Smooth muscle cell (in vitro differentiated cells): ENCODE results near the gene FAAP20. TPM values are rescaled to one million over a fixed set of nuclear protein-coding genes. Genes with fewer than 3 reads are reported as not detected.

ENCODE experiments used
- DNase-seq: peaks from one replicate; lab custom pipeline; 2025; ENCODE audit not compliant: unreplicated experiment; lab: John Stamatoyannopoulos, UW
- H2AFZ ChIP-seq: fragments of 200-600 bp; sonication (generic); 2 replicates; pipeline ENCODE4 v1.6.0; 2016; ENCODE audit warnings: antibody characterized with exemption, low read depth, mild to moderate bottlenecking
- H3F3A ChIP-seq: fragments of 200-600 bp; sonication (generic); 2 replicates; pipeline ENCODE4 v1.6.0; 2017; ENCODE audit warnings: antibody characterized with exemption, low read depth
- H3K27ac ChIP-seq: fragments of 200-600 bp; sonication (generic); 2 replicates; pipeline ENCODE4 v1.5.1; 2016; ENCODE audit warnings: low read depth, mild to moderate bottlenecking
- H3K27me3 ChIP-seq: fragments of 200-600 bp; sonication (generic); 2 replicates; pipeline ENCODE4 v1.6.1; 2016; ENCODE audit warnings: low read depth, mild to moderate bottlenecking
- H3K36me3 ChIP-seq: fragments of 200-600 bp; sonication (generic); 2 replicates; pipeline ENCODE4 v1.5.1; 2016; ENCODE audit warnings: low read depth
- H3K4me1 ChIP-seq: fragments of 200-600 bp; sonication (generic); 2 replicates; pipeline ENCODE4 v1.5.1; 2016; ENCODE audit warnings: low read depth
- H3K4me2 ChIP-seq: fragments of 200-600 bp; sonication (generic); 2 replicates; pipeline ENCODE4 v1.6.0; 2016; ENCODE audit warnings: mild to moderate bottlenecking
- H3K4me3 ChIP-seq: fragments of 200-600 bp; sonication (generic); 2 replicates; pipeline ENCODE4 v1.5.1; 2016; ENCODE audit warnings: mild to moderate bottlenecking
- H3K79me2 ChIP-seq: fragments of 200-600 bp; sonication (generic); 2 replicates; pipeline ENCODE4 v1.6.0; 2016; ENCODE audit warnings: low read depth, mild to moderate bottlenecking
- H3K9ac ChIP-seq: fragments of 200-600 bp; sonication (generic); 2 replicates; pipeline ENCODE4 v1.6.0; 2016; ENCODE audit warnings: low read depth
- H3K9me3 ChIP-seq: fragments of 200-600 bp; sonication (generic); replicated peaks from 2 replicates; pipeline ENCODE4 v1.5.1; 2016; ENCODE audit warnings: low read depth
- H4K20me1 ChIP-seq: fragments of 200-600 bp; sonication (generic); 2 replicates; pipeline ENCODE4 v1.6.0; 2016; ENCODE audit warnings: low read depth
- WGBS: methylation state at CpG from one replicate; pipeline ENCODE4 v1.1.7; 2016; ENCODE audit warnings: low lambda C conversion rate; 5-methylcytosine and 5-hydroxymethylcytosine counted together
- polyA plus RNA-seq: library from polyadenylated mRNA; unstranded; fragments of >200 nt; fragmentation: Nextera tagmentation; extraction: Ambion mirVana; gene quantifications from 2 replicates; pipeline ENCODE4 v1.2.1, GENCODE V29; 2016
- total RNA-seq: library from RNA; depleted of rRNA; stranded (reverse); fragments of >200 nt; gene quantifications from 2 replicates; pipeline ENCODE4 v1.2.3, GENCODE V29; 2014
- TF ChIP-seq, protein P1 (sequence below): fragments of 200-600 bp; sonication (generic); IDR thresholded peaks from 2 replicates; pipeline ENCODE4 v1.5.1; 2017; ENCODE audit warnings: borderline replicate concordance, mild to moderate bottlenecking, antibody characterized with exemption; ENCODE audit not compliant: insufficient read depth, poor library complexity, severe bottlenecking

Gene FAAP20
- total and polyA plus RNA-seq, 2 experiments from 2014 or later: 33.1 to 162 TPM

- no peaks in the 10 kb centered on the region for H4K20me1 ChIP-seq
- H3K4me1 ChIP-seq: no peaks in the 10 kb centered on the region
- no peak overlapping the region for H3K9ac ChIP-seq
- no peaks in the 10 kb centered on the region for H3F3A ChIP-seq
- H2AFZ ChIP-seq: no peak overlapping the region
- H3K4me3 ChIP-seq: no peak overlapping the region
- TF ChIP-seq, protein P1, sequence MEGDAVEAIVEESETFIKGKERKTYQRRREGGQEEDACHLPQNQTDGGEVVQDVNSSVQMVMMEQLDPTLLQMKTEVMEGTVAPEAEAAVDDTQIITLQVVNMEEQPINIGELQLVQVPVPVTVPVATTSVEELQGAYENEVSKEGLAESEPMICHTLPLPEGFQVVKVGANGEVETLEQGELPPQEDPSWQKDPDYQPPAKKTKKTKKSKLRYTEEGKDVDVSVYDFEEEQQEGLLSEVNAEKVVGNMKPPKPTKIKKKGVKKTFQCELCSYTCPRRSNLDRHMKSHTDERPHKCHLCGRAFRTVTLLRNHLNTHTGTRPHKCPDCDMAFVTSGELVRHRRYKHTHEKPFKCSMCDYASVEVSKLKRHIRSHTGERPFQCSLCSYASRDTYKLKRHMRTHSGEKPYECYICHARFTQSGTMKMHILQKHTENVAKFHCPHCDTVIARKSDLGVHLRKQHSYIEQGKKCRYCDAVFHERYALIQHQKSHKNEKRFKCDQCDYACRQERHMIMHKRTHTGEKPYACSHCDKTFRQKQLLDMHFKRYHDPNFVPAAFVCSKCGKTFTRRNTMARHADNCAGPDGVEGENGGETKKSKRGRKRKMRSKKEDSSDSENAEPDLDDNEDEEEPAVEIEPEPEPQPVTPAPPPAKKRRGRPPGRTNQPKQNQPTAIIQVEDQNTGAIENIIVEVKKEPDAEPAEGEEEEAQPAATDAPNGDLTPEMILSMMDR: no peak
- WGBS: 88% methylated on average over 6 of the region's 9 CpGs
- no peak for DNase-seq
- no peak overlapping the region for H3K27ac ChIP-seq
- no peaks in the 10 kb centered on the region for H3K79me2 ChIP-seq
- no peaks in the 10 kb centered on the region for H3K27me3 ChIP-seq
- H3K4me2 ChIP-seq: no peak overlapping the region
- H3K9me3 ChIP-seq: no peaks in the 10 kb centered on the region
- no peaks in the 10 kb centered on the region for H3K36me3 ChIP-seq
These were observed 37.7 kb downstream of the FAAP20 start for GRCh38 chr1:2156866-2157265.

GRCh38 chr1:2155788-2156187 is 38.8 kb downstream of the FAAP20 start:
- no peaks in the 10 kb centered on the region for H3K36me3 ChIP-seq
- DNase-seq: no peak
- H3K79me2 ChIP-seq: no peaks in the 10 kb centered on the region
- TF ChIP-seq, protein P1: no peak
- no peaks in the 10 kb centered on the region for H3K9me3 ChIP-seq
- no peaks in the 10 kb centered on the region for H3K4me1 ChIP-seq
- H2AFZ ChIP-seq: no peak overlapping the region
- no peaks in the 10 kb centered on the region for H4K20me1 ChIP-seq
- no peak overlapping the region for H3K4me2 ChIP-seq
- no peaks in the 10 kb centered on the region for H3K27me3 ChIP-seq
- no peak overlapping the region for H3K4me3 ChIP-seq
- 94% methylated on average over 6 of the region's 6 CpGs for WGBS
- no peaks in the 10 kb centered on the region for H3F3A ChIP-seq
- no peak overlapping the region for H3K9ac ChIP-seq
- no peak overlapping the region for H3K27ac ChIP-seq

DNA sequence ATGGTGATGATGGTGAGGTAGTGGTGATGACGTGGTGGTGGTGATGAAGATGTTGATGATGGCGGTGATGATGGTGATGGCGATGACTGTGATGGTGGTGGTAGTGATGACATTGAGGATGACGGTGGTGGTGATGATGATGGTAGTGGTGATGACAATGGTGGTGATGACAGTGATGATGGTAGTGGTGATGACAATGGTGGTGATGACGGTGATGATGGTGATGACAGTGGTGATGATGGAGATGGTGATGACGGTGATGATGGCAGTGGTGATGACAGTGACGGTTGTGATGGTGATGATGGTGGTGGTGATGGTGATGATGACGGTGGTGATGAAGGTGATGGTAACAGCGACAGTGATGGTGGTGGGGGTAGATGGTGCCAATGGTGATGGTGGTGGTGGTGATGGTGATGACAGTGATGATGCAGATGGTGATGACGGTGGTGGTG is 39.4 kb downstream of the FAAP20 start:
- DNase-seq: no peak
- Histone ChIP-seq H3K4me2 (no peak overlapping the region), H4K20me1 (no peaks in the 10 kb centered on the region), H3K4me3 (no peak overlapping the region), H3K27ac (no peak overlapping the region), H3K79me2 (no peaks in the 10 kb centered on the region), H2AFZ (no peak overlapping the region), H3F3A (no peaks in the 10 kb centered on the region), H3K4me1 (no peaks in the 10 kb centered on the region), H3K9ac (no peak overlapping the region), H3K9me3 (no peaks in the 10 kb centered on the region), H3K36me3 (no peaks in the 10 kb centered on the region), H3K27me3 (no peaks in the 10 kb centered on the region)
- TF ChIP-seq, protein P1: no peak
- 96% methylated on average over 9 of the region's 10 CpGs for WGBS

DNA sequence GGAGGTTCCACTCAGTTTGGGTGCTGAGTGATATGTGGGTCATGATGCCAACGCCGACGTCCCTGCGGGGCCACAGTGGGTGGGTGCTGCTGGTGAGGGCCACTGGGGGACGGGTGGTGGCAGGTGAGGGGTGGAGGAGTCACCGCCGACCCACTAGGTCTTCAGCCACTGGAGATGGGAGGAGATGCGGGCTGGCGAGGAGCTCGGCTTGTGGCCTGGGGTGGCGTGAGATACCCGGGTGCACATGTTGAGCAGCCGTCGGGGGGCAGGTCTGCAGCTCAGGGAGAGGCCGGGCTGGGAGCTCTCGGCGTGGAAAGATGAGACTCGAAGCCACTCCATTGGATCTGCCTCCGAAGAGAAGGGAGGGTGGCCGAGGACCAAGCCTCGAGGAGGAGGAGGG is 40.5 kb downstream of the FAAP20 start:
- Histone ChIP-seq H3K79me2 (no peaks in the 10 kb centered on the region), H2AFZ (no peak overlapping the region), H3K27ac (no peak overlapping the region), H3K4me1 (no peaks in the 10 kb centered on the region), H3K4me2 (no peak overlapping the region), H4K20me1 (no peaks in the 10 kb centered on the region), H3K9ac (no peak overlapping the region), H3K36me3 (no peaks in the 10 kb centered on the region), H3F3A (no peaks in the 10 kb centered on the region), H3K4me3 (no peak overlapping the region), H3K27me3 (no peaks in the 10 kb centered on the region), H3K9me3 (no peaks in the 10 kb centered on the region)
- TF ChIP-seq, protein P1: no peak
- DNase-seq: no peak
- WGBS: 97% methylated on average over 18 of the region's 21 CpGs
